NCI-H82 treated with DMSO at 0.1 percent for 48 hours (cell line): Measurements from ENCODE around the gene DYNAP.

ENCODE experiments used
- DNase-seq: peaks from one replicate; lab custom pipeline; 2025; ENCODE audit not compliant: unreplicated experiment; lab: John Stamatoyannopoulos, UW

DYNAP gene

GRCh38 chr18:54590945-54591344, at the start of gene DYNAP:
Gene DYNAP, plus strand, starts transcription at chr18:54591245. Its CDS starts 38 bp downstream, at chr18:54591283.
- no peak for DNase-seq

GRCh38 chr18:54551590-54551989, 39.5 kb upstream of the DYNAP start:
- no peak for DNase-seq

- DNase-seq = no peak
These were observed 35.8 kb upstream of the DYNAP start for GRCh38 chr18:54555286-54555685.

- no peak for DNase-seq
These were observed 35.0 kb upstream of the DYNAP start for GRCh38 chr18:54555996-54556395.

GRCh38 chr18:54557958-54558357, 33.1 kb upstream of the DYNAP start:
- no peak for DNase-seq

- DNase-seq = no peak
These were observed 32.1 kb upstream of the DYNAP start for GRCh38 chr18:54558609-54559585.

GRCh38 chr18:54561706-54562267, 29.3 kb upstream of the DYNAP start:
- no peak for DNase-seq

GRCh38 chr18:54580202-54580729, 10.8 kb upstream of the DYNAP start:
- no peak for DNase-seq

- no peak for DNase-seq
These were observed 7.0 kb upstream of the DYNAP start for GRCh38 chr18:54584065-54584464.

- DNase-seq = no peak
These were observed 5.3 kb upstream of the DYNAP start for GRCh38 chr18:54585743-54586142.

- DNase-seq = no peak
These were observed 13.2 kb downstream of the DYNAP start for GRCh38 chr18:54604211-54604610.

GRCh38 chr18:54606835-54607212, 15.8 kb downstream of the DYNAP start:
- no peak for DNase-seq

- DNase-seq = no peak
These were observed 16.4 kb downstream of the DYNAP start for GRCh38 chr18:54607213-54608027.

- DNase-seq = no peak
These were observed 17.1 kb downstream of the DYNAP start for GRCh38 chr18:54608028-54608642.

- DNase-seq = no peak
These were observed 20.8 kb downstream of the DYNAP start for GRCh38 chr18:54611816-54612215.

- no peak for DNase-seq
These were observed 21.2 kb downstream of the DYNAP start for GRCh38 chr18:54612237-54612636.

GRCh38 chr18:54613174-54613573, 22.1 kb downstream of the DYNAP start:
- DNase-seq = no peak

GRCh38 chr18:54616220-54616848, 25.3 kb downstream of the DYNAP start:
- DNase-seq = no peak

GRCh38 chr18:54622084-54622483, 31.0 kb downstream of the DYNAP start:
- no peak for DNase-seq

- no peak for DNase-seq
These were observed 35.7 kb downstream of the DYNAP start for GRCh38 chr18:54626779-54627178.
